HEK293 (cell line): Measurements from ENCODE around the gene BRCC3.

ENCODE experiments used
- CTCF ChIA-PET: fragments of 350-600 bp; formaldehyde crosslinking; extraction: SDS; loops from one replicate; lab custom pipeline; 2021; ENCODE audit warnings: antibody characterized with exemption; lab: Yijun Ruan, JAX
- POLR2A ChIA-PET: fragments of 300-600 bp; formaldehyde crosslinking; extraction: SDS; loops from one replicate; lab custom pipeline; 2020; ENCODE audit warnings: antibody characterized with exemption, inconsistent platforms; lab: Yijun Ruan, JAX
- H3K27ac ChIP-seq: fragments of 200-500 bp; sonication (Bioruptor generic); 2 replicates; pipeline ENCODE4 v1.5.1; 2014; ENCODE audit warnings: low read depth, low read length, control low read depth, inconsistent platforms; ENCODE audit errors: extremely low read depth
- H3K36me3 ChIP-seq, 2 experiments: fragments of 200-500 bp in 1 of 2; sonication (Bioruptor generic) in 1 of 2; 1 replicate in 1 of 2; 2 replicates in 1 of 2; pipeline ENCODE4 v1.5.1; 2014 to 2017; ENCODE audit warnings: inconsistent platforms in 2 of 2, low read length in 2 of 2; ENCODE audit not compliant: control insufficient read depth in 2 of 2, insufficient read depth in 1 of 2
- H3K4me1 ChIP-seq: fragments of 200-500 bp; sonication (Bioruptor generic); 2 replicates; pipeline ENCODE4 v1.5.1; 2014; ENCODE audit warnings: mild to moderate bottlenecking, low read length, inconsistent platforms; ENCODE audit not compliant: control insufficient read depth, insufficient read depth
- H3K4me3 ChIP-seq: 2 replicates; pipeline ENCODE4 v1.5.1; 2011; ENCODE audit warnings: low read depth, mild to moderate bottlenecking, control low read depth, low read length, moderate library complexity
- H3K9me3 ChIP-seq: fragments of 200-500 bp; sonication (Bioruptor generic); 2 replicates; pipeline ENCODE4 v1.5.1; 2014; ENCODE audit warnings: low read depth, low read length, inconsistent platforms; ENCODE audit not compliant: control insufficient read depth, insufficient read depth
- CTCF ChIP-seq: fragments of 450-650 bp; formaldehyde crosslinking; IDR thresholded peaks from 2 replicates; pipeline ENCODE4 v1.5.1; 2016; ENCODE audit warnings: missing biosample characterization, missing genetic modification characterization
- HIC1 ChIP-seq: fragments of 450-650 bp; formaldehyde crosslinking; IDR thresholded peaks from 2 replicates; pipeline ENCODE4 v1.5.1; 2016; ENCODE audit warnings: missing biosample characterization, missing genetic modification characterization
- HOXA7 ChIP-seq: sonication (generic); formaldehyde crosslinking; IDR thresholded peaks from 2 replicates; pipeline ENCODE4 v1.8.1; 2022; ENCODE audit warnings: missing genetic modification reagents, borderline replicate concordance
- KLF8 ChIP-seq: fragments of 450-650 bp; formaldehyde crosslinking; IDR thresholded peaks from 2 replicates; pipeline ENCODE4 v1.5.1; 2016; ENCODE audit warnings: missing biosample characterization, missing genetic modification characterization
- OVOL3 ChIP-seq: fragments of 450-650 bp; formaldehyde crosslinking; IDR thresholded peaks from 2 replicates; pipeline ENCODE4 v1.5.1; 2016; ENCODE audit warnings: missing biosample characterization, missing genetic modification characterization
- WT1 ChIP-seq: fragments of 450-650 bp; formaldehyde crosslinking; IDR thresholded peaks from 2 replicates; pipeline ENCODE4 v1.5.1; 2016; ENCODE audit warnings: missing biosample characterization, missing genetic modification characterization
- YY2 ChIP-seq: fragments of 450-650 bp; formaldehyde crosslinking; IDR thresholded peaks from 2 replicates; pipeline ENCODE4 v1.5.1; 2016; ENCODE audit warnings: missing biosample characterization, missing genetic modification characterization
- ZBTB20 ChIP-seq: fragments of 450-650 bp; formaldehyde crosslinking; IDR thresholded peaks from 2 replicates; pipeline ENCODE4 v1.5.1; 2016; ENCODE audit warnings: missing biosample characterization, missing genetic modification characterization
- ZBTB44 ChIP-seq: fragments of 450-650 bp; IDR thresholded peaks from 2 replicates; pipeline ENCODE4 v1.5.1; 2018; ENCODE audit warnings: missing biosample characterization, mild to moderate bottlenecking, missing genetic modification characterization
- ZNF148 ChIP-seq: fragments of 450-650 bp; formaldehyde crosslinking; IDR thresholded peaks from 2 replicates; pipeline ENCODE4 v1.5.0; 2017; ENCODE audit warnings: missing biosample characterization, missing genetic modification characterization, borderline replicate concordance
- ZNF248 ChIP-seq: fragments of 450-650 bp; formaldehyde crosslinking; IDR thresholded peaks from 2 replicates; pipeline ENCODE4 v1.5.1; 2017; ENCODE audit warnings: missing biosample characterization, missing genetic modification characterization
- ZNF302 ChIP-seq: fragments of 450-650 bp; formaldehyde crosslinking; IDR thresholded peaks from 2 replicates; pipeline ENCODE4 v1.5.1; 2016; ENCODE audit warnings: missing biosample characterization, missing genetic modification characterization, low read depth
- ZNF366 ChIP-seq: fragments of 450-650 bp; formaldehyde crosslinking; conservative IDR thresholded peaks from 2 replicates; pipeline ENCODE4 v1.5.1; 2016; ENCODE audit warnings: missing biosample characterization, missing genetic modification characterization
- ZNF449 ChIP-seq: fragments of 450-650 bp; formaldehyde crosslinking; IDR thresholded peaks from 2 replicates; pipeline ENCODE4 v1.5.1; 2017; ENCODE audit warnings: missing biosample characterization, mild to moderate bottlenecking, missing genetic modification characterization, moderate library complexity
- ZNF501 ChIP-seq: fragments of 450-650 bp; formaldehyde crosslinking; IDR thresholded peaks from 2 replicates; pipeline ENCODE4 v1.5.1; 2016; ENCODE audit warnings: missing biosample characterization, missing genetic modification characterization
- ZNF530 ChIP-seq: fragments of 450-650 bp; formaldehyde crosslinking; IDR thresholded peaks from 2 replicates; pipeline ENCODE4 v1.5.1; 2016; ENCODE audit warnings: low read depth, missing biosample characterization, missing genetic modification characterization
- ZNF610 ChIP-seq: fragments of 450-650 bp; formaldehyde crosslinking; IDR thresholded peaks from 2 replicates; pipeline ENCODE4 v1.5.1; 2016; ENCODE audit warnings: missing biosample characterization, missing genetic modification characterization, borderline replicate concordance
- ZNF639 ChIP-seq: fragments of 450-650 bp; formaldehyde crosslinking; IDR thresholded peaks from 2 replicates; pipeline ENCODE4 v1.5.1; 2016; ENCODE audit warnings: missing biosample characterization, missing genetic modification characterization
- ZNF692 ChIP-seq: fragments of 450-650 bp; formaldehyde crosslinking; IDR thresholded peaks from 2 replicates; pipeline ENCODE4 v1.5.1; 2016; ENCODE audit warnings: missing biosample characterization, missing genetic modification characterization

The BRCC3 gene

GRCh38 chrX:155115174-155115819 lies 44.0 kb downstream of the BRCC3 start:
- Histone ChIP-seq H3K27ac (no peak overlapping the region), H3K9me3 (no peaks in the 10 kb centered on the region), H3K4me1 (no peaks in the 10 kb centered on the region), H3K36me3 (peaks cover 2 to 28% of the 10 kb centered on the region in 2 experiments; a peak in 1 of 3 replicates), H3K4me3 (no peak overlapping the region)
- ChIA-PET POLR2A (no interaction called here), CTCF (interaction anchor here (1.2 kb wide), 1 partner anchor 198 kb away, joined by 3 read pairs; no protein-coding TSS in a partner anchor)
- TF ChIP-seq ZNF530 (tag by site-specific recombination) (no peak), CTCF (no peak), ZNF148 (no peak), ZNF610 (no peak), ZBTB20 (tag by site-specific recombination) (no peak), HOXA7 (CRISPR knock-in tag) (no peak), ZBTB44 (tag by site-specific recombination) (no peak), WT1 (tag by site-specific recombination) (no peak), ZNF248 (no peak), KLF8 (tag by site-specific recombination) (no peak), ZNF302 (no peak), OVOL3 (no peak), ZNF501 (tag by site-specific recombination) (no peak), ZNF639 (tag by site-specific recombination) (no peak), YY2 (tag by site-specific recombination) (no peak), ZNF449 (tag by site-specific recombination) (no peak)

GRCh38 chrX:155127465-155127864 lies 56.2 kb downstream of the BRCC3 start:
- CTCF ChIA-PET: interaction anchor here (1.5 to 2.0 kb wide), 3 partner anchors 21 to 209 kb away, joined by 3 to 8 read pairs (median 4); no protein-coding TSS in a partner anchor
- no peak overlapping the region for H3K4me3 ChIP-seq
- no peak for TF ChIP-seq ZNF692 (tag by site-specific recombination)
- TF ChIP-seq ZNF366 (tag by site-specific recombination): no peak
- no peak for TF ChIP-seq ZBTB20 (tag by site-specific recombination)
- TF ChIP-seq HIC1 (tag by site-specific recombination): no peak
- no peaks in the 10 kb centered on the region for H3K4me1 ChIP-seq
- peaks cover 0 to 5% of the 10 kb centered on the region in 2 experiments; a peak in 1 of 3 replicates for H3K36me3 ChIP-seq
- POLR2A ChIA-PET: no interaction called here
- no peak overlapping the region for H3K27ac ChIP-seq
- no peaks in the 10 kb centered on the region for H3K9me3 ChIP-seq
